ENCODE data around the gene ZNF184.
"Not testable (repeated sequence)": the region's sequence is repeated elsewhere in the genome, so short reads cannot be mapped to it uniquely, and the experiment has no call there.

Gene ZNF184

GRCh38 chr6:27478706-27479318 is 5.9 kb upstream of the ZNF184 start:
- DNase-seq: peak; percentile 92

GRCh38 chr6:27478141-27478705 is 5.3 kb upstream of the ZNF184 start:
- DNase-seq: no peak

- DNase-seq: no peak
Measured at GRCh38 chr6:27477318-27478013, 4.6 kb upstream of the ZNF184 start.

GRCh38 chr6:27476090-27476489 is 3.2 kb upstream of the ZNF184 start:
- DNase-seq: no peak

- DNase-seq: no peak
Measured at GRCh38 chr6:27474672-27475071, 1.8 kb upstream of the ZNF184 start.

GRCh38 chr6:27474172-27474465 is 1.2 kb upstream of the ZNF184 start:
- no peak for DNase-seq

GRCh38 chr6:27472182-27472616 is 706 bp downstream of the ZNF184 start:
- no peak for DNase-seq

- no peak for DNase-seq
Measured at GRCh38 chr6:27471365-27472115, 1.4 kb downstream of the ZNF184 start.

- DNase-seq: no peak
Measured at GRCh38 chr6:27470023-27470422, 2.9 kb downstream of the ZNF184 start.

- DNase-seq: no peak
Measured at GRCh38 chr6:27468334-27468733, 4.6 kb downstream of the ZNF184 start.

GRCh38 chr6:27452496-27452897 is 20.4 kb downstream of the ZNF184 start:
- DNase-seq: no peak

- DNase-seq: no peak
Measured at GRCh38 chr6:27451660-27452390, 21.1 kb downstream of the ZNF184 start.

GRCh38 chr6:27448456-27448855 is 24.4 kb downstream of the ZNF184 start:
- no peak for DNase-seq

GRCh38 chr6:27442932-27443331 is 30.0 kb downstream of the ZNF184 start:
- no peak for DNase-seq

GRCh38 chr6:27441001-27441400 is 31.9 kb downstream of the ZNF184 start:
- DNase-seq: no peak

- DNase-seq: no peak
Measured at GRCh38 chr6:27439371-27439770, 33.5 kb downstream of the ZNF184 start.

GRCh38 chr6:27433714-27434113 is 39.2 kb downstream of the ZNF184 start:
- no peak for DNase-seq

GRCh38 chr6:27428966-27429365 is 43.9 kb downstream of the ZNF184 start:
- DNase-seq: no peak

- DNase-seq: no peak
Measured at GRCh38 chr6:27428502-27428901, 44.4 kb downstream of the ZNF184 start.

- no peak for DNase-seq
Measured at GRCh38 chr6:27426045-27426620, 46.8 kb downstream of the ZNF184 start.

GRCh38 chr6:27424851-27425250 is 48.1 kb downstream of the ZNF184 start:
- DNase-seq: not testable (repeated sequence)

- peak; percentile 7 for DNase-seq
Measured at GRCh38 chr6:27422651-27423332, 50.1 kb downstream of the ZNF184 start.
